ENCODE data around the gene IKBKG.
"Not testable (repeated sequence)": the region's sequence is repeated elsewhere in the genome, so short reads cannot be mapped to it uniquely, and the experiment has no call there.

IKBKG gene

GRCh38 chrX:154611146-154611545 is 63.7 kb downstream of the IKBKG start:
- DNase-seq, result not testable (repeated sequence)

- DNase-seq, result not testable (repeated sequence)
Measured at GRCh38 chrX:154613586-154613985, 66.2 kb downstream of the IKBKG start.

All from NCI-H1048 (cell line).